Measurements from ENCODE around the gene PES1. TPM values are rescaled to one million over a fixed set of nuclear protein-coding genes. Genes with fewer than 3 reads are reported as not detected.
"Not testable (repeated sequence)": the region's sequence is repeated elsewhere in the genome, so short reads cannot be mapped to it uniquely, and the experiment has no call there.

PES1 gene
- total RNA-seq, 1 donor from 2014 or later, result 75.6 TPM

- no peak overlapping the region for H3K4me3 ChIP-seq
- no peak overlapping the region for H3K27ac ChIP-seq
- TF ChIP-seq, protein P1, sequence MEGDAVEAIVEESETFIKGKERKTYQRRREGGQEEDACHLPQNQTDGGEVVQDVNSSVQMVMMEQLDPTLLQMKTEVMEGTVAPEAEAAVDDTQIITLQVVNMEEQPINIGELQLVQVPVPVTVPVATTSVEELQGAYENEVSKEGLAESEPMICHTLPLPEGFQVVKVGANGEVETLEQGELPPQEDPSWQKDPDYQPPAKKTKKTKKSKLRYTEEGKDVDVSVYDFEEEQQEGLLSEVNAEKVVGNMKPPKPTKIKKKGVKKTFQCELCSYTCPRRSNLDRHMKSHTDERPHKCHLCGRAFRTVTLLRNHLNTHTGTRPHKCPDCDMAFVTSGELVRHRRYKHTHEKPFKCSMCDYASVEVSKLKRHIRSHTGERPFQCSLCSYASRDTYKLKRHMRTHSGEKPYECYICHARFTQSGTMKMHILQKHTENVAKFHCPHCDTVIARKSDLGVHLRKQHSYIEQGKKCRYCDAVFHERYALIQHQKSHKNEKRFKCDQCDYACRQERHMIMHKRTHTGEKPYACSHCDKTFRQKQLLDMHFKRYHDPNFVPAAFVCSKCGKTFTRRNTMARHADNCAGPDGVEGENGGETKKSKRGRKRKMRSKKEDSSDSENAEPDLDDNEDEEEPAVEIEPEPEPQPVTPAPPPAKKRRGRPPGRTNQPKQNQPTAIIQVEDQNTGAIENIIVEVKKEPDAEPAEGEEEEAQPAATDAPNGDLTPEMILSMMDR (IDR thresholded peaks at IDR 0.05), result no peak
- no peak for DNase-seq (ENCODE audit: extremely low spot score in 2 of 2)
- peaks cover 16% of the 10 kb centered on the region for H3K4me1 ChIP-seq
- H3K36me3 ChIP-seq, result peaks cover 0 to 23% of the 10 kb centered on the region in 2 donors
- H3K9me3 ChIP-seq, result no peaks in the 10 kb centered on the region
- intact Hi-C loops (cut with DNase I), result no loop called here
- no peaks in the 10 kb centered on the region for H3K27me3 ChIP-seq
Measured at GRCh38 chr22:30572840-30573593, 18.7 kb downstream of the PES1 start.

DNA sequence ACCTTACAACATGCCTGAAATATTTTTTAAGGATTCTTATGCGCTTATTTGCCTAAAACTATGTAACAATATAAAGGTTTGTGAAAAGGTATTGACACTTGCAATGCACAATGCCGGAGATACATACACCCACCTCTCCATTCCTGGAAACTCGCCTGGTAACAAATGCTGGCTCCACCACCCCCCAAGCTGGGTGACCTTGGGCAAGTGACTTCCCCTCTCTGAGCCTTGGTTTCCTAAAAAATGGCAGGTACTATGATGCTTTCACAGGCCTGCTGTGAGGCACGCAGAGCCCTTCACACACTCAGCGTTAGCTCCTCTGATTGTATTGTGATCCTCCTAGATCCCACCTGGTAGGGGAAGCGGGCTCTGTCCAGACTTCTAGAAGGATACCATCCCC is 19.5 kb downstream of the PES1 start:
- H3K27me3 ChIP-seq, result no peaks in the 10 kb centered on the region
- no peak overlapping the region for H3K27ac ChIP-seq
- TF ChIP-seq, protein P1 (IDR thresholded peaks at IDR 0.05), result no peak
- no peak for TF ChIP-seq POLR2A (IDR thresholded peaks at IDR 0.05)
- H3K4me1 ChIP-seq, result peaks cover 16% of the 10 kb centered on the region
- intact Hi-C loops (cut with DNase I), result no loop called here
- no peaks in the 10 kb centered on the region for H3K9me3 ChIP-seq
- peaks cover 0 to 16% of the 10 kb centered on the region in 2 donors for H3K36me3 ChIP-seq
- H3K4me3 ChIP-seq, result no peak overlapping the region
- no peak for DNase-seq (ENCODE audit: extremely low spot score in 2 of 2)

- no peaks in the 10 kb centered on the region for H3K9me3 ChIP-seq
- DNase-seq (ENCODE audit: extremely low spot score in 2 of 2), result no peak
- H3K4me3 ChIP-seq, result no peak overlapping the region
- no peak overlapping the region for H3K27ac ChIP-seq
- intact Hi-C loops (cut with DNase I), result no loop called here
- TF ChIP-seq, protein P1 (IDR thresholded peaks at IDR 0.05), result no peak
- TF ChIP-seq POLR2A (IDR thresholded peaks at IDR 0.05), result no peak
- TF ChIP-seq POLR2AphosphoS5 (IDR thresholded peaks at IDR 0.05; ENCODE audit: insufficient read depth in 1 of 2, low read depth in 1 of 2), result no peak
- H3K4me1 ChIP-seq, result peaks cover 1% of the 10 kb centered on the region
- H3K36me3 ChIP-seq, result no peaks in the 10 kb centered on the region
- no peaks in the 10 kb centered on the region for H3K27me3 ChIP-seq
Measured at GRCh38 chr22:30569674-30570202, 22.0 kb downstream of the PES1 start.

- Histone ChIP-seq H3K27ac (no peak overlapping the region), H3K4me3 (no peak overlapping the region), H3K27me3 (no peaks in the 10 kb centered on the region), H3K36me3 (no peaks in the 10 kb centered on the region), H3K4me1 (no peaks in the 10 kb centered on the region), H3K9me3 (no peaks in the 10 kb centered on the region)
- intact Hi-C loops (cut with DNase I), result no loop called here
- DNase-seq (ENCODE audit: extremely low spot score in 2 of 2), result no peak
- no peak for TF ChIP-seq POLR2AphosphoS5 (IDR thresholded peaks at IDR 0.05; ENCODE audit: insufficient read depth in 1 of 2, low read depth in 1 of 2)
- no peak for TF ChIP-seq POLR2A (IDR thresholded peaks at IDR 0.05)
- TF ChIP-seq, protein P1 (IDR thresholded peaks at IDR 0.05), result no peak
Measured at GRCh38 chr22:30568137-30568805, 23.4 kb downstream of the PES1 start.

GRCh38 chr22:30567277-30567676 is 24.4 kb downstream of the PES1 start:
- H3K36me3 ChIP-seq; DNase-seq (ENCODE audit: extremely low spot score in 2 of 2); H3K4me3 ChIP-seq; H3K27ac ChIP-seq; H3K4me1 ChIP-seq; H3K27me3 ChIP-seq; intact Hi-C loops (cut with DNase I); H3K9me3 ChIP-seq: not testable (repeated sequence)

Data from vagina (tissue), 2 donors.